HG03354 (cell line): ENCODE results near the gene SACM1L.

Experiments used
- ATAC-seq: cut with Tn5 transposase; IDR thresholded peaks from one replicate; pipeline ENCODE4 v1.9.1; 2021; ENCODE audit warnings: mild to moderate bottlenecking; ENCODE audit not compliant: unreplicated experiment, poor library complexity, severe bottlenecking

Gene SACM1L

DNA sequence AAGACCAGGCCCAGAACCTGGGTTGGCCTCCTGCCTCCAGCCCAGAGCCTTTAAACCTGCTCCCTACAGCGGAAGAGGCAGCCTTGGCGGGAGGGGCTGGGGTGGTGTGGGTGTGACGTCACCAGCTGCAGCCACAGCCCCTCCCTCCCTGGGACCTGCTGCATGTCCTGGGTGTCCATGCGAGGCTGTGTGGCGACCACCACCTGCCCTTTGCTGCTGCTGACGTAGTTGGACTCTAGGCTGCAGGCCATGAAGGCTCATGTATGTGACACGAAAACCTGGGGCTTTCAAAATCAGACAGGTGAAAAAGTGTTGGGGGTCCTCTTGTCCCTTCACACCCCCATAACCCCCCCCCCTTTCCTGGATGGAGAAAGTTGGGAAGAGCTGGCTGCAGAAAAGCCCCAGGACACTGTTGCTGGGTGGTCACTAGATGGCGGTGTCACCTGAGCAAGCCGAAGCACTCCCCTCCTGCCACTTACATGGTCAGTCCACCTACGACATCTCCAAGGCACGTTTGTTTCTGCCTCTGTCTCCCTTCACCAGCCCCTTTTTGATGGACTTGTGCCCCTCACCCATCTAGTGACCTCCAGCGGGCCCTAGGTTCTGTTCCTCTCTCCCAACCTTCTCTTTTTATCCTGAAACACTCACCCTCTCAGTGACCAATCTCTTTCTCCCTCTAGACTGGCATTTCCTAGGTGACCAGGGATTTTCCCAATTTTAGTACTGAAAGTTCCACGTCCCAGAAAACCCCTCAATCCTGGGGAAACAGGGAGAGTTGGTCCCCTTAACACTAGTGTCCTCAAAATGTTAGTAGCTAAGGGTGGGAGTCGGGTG, 71.9 kb downstream of the SACM1L start:
- no peak for ATAC-seq

GRCh38 chr3:45761831-45762230, 72.6 kb downstream of the SACM1L start:
- ATAC-seq: no peak

- ATAC-seq: no peak
Measured at GRCh38 chr3:45762647-45763302, 73.6 kb downstream of the SACM1L start.

GRCh38 chr3:45763303-45763675, 74.1 kb downstream of the SACM1L start:
- no peak for ATAC-seq

DNA sequence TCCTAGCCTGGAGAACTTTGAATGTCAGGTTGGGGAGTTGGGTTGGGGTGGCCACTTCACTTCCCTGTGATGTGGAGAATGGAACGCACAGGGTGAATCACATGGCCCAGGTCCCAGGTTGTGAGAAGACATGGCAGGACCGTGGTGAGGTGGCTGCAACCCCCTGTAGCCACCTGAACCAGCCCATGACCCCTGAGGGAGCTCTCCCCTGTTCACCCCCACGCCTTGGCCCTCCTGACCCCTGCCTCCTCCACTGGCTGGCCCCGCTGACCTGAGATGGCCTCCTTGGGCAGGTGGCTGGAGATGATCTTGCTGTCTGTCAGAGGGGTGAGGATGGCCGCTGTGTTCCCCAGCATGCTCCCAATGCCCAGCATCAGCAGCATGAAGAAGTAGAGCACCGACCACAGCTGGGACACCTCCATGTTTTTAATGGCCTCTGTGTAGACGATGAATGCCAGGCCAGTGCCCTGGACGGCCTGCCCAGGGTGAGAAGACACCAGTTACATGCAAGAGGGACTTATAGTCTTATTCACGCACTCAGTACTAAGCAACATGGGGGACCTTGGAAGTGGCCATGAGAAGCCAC, 76.2 kb downstream of the SACM1L start:
- ATAC-seq: no peak

DNA sequence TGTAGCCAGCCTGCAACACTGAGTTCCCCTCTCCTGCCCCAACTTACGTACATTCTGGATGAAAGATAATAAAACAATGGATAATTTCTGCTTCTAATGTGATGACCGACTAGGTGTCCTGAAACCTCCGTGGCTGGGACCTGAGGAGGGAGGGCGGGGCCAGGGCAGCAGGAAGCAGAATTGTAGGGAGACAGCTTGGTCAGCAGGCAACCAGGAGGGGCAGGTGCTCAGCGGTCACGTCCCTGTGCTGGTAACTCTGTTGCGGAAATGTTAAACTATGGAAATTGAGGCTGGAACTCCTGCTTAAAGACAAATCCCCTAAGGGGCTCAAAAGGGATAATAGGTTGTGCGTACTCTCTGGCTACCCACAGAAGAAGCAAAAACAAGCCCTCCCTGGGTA, 76.8 kb downstream of the SACM1L start:
- ATAC-seq: no peak

GRCh38 chr3:45771166-45771775, 82.1 kb downstream of the SACM1L start:
- ATAC-seq: no peak

- no peak for ATAC-seq
Measured at GRCh38 chr3:45771831-45772230, 82.6 kb downstream of the SACM1L start.

DNA sequence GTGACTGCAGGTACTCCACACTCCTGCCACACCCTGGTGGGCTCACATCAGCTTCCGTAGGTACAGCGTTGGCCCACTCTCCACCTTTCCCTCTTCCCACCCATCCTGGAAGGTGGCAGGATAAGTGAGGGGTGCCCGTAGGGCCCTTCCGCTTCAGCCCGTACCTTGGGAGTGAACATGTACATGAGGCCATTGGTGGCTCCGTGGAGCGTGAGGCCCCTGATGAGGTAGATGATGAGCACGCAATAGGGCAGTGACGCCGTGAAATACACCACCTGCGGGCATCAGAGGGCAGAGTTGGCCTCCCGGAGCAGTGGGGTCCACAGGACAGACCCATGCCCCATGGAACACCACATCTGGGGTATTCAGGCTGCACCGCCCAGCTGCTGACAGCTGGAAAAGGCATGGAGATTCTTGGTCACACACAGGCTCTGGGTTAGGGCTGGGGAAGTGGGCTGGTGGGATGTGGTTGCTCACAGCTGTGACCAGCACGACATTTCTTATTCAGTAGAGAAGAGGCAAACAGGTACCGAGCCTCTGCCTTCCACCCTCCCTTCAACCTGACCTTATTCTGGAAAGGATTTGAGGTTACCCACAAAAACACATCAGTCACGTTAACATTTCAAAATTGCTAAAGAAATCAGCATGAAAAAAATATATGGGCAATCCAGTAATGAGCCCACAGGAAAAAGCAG, 83.3 kb downstream of the SACM1L start:
- ATAC-seq: no peak

DNA sequence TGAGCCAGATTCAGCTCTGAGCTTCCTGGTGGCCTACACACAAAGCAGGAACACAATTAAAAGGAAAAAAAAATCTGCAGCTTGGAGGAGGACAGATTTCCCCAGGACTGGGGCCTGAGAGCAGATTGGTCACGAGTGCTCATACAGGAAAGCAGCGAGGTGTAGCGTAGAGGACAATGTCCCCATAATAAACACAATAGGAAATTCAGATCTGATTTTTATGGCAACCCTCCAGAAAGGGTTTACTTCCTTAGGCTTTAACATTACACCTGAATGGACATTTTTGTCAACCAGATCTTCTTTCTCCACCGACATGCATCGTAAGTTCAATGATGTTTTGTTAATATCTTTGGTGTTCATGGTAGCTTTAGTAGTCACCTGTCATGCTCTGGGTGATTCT, 83.9 kb downstream of the SACM1L start:
- ATAC-seq: no peak

GRCh38 chr3:45773714-45774449, 84.7 kb downstream of the SACM1L start:
- no peak for ATAC-seq

- ATAC-seq: no peak
Measured at GRCh38 chr3:45774581-45775521, 85.7 kb downstream of the SACM1L start.

DNA sequence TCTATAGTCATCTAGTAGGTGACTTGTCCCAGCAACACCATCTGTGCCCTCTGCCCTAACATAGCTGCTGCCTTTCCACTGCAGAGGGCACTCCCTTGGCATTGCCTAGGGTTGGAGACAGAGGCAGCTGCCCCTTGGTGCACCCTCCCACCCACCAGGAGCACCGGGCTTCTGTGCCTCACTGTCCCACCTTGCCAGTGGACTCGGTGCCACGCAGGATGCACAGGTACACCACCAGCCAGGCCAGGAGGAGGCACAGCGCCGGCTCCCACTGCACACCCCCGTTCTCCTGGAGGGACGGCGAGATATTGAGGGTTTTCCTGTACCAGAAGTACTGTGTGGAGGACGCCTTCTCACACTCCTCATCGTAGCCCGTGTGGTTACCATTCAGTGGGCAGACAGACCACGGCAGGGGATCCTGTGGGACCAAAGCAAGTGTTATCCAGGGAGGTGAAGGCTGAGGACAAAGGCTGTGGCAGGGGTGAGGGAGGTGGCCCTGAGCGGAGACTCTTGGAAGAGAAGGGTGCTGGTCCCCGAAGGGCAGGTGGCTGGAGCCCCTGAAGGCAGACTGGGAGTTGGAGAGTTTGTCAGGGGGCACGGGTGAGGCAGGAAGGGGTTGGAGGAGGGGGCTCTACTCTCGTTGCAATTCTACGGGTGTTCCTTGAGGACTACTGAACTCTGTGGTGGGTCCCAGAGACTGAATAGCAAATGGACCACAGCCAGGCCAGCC, 86.5 kb downstream of the SACM1L start:
- ATAC-seq: no peak

GRCh38 chr3:45776301-45776595, 87.1 kb downstream of the SACM1L start:
- no peak for ATAC-seq

- no peak for ATAC-seq
Measured at GRCh38 chr3:45776611-45777010, 87.4 kb downstream of the SACM1L start.

- ATAC-seq: no peak
Measured at GRCh38 chr3:45777111-45777745, 88.0 kb downstream of the SACM1L start.

GRCh38 chr3:45777746-45778386, 88.7 kb downstream of the SACM1L start:
- ATAC-seq: no peak
